ENCODE results near the gene NUDT7. TPM values are rescaled to one million over a fixed set of nuclear protein-coding genes. Genes with fewer than 3 reads are reported as not detected.
A peak's percentile ranks its signal among the peaks of the same experiment; 100 is the strongest.

NUDT7 gene
- total and polyA plus RNA-seq, 2 donors from 2014 or later, result 7.6 to 43.8 TPM

GRCh38 chr16:77787452-77787851, 65.1 kb downstream of the NUDT7 start:
- intact Hi-C loops (cut with DNase I), result no loop called here

GRCh38 chr16:77788181-77789084, 66.1 kb downstream of the NUDT7 start, which contains the start of gene VAT1L:
Gene VAT1L, plus strand, starts transcription at chr16:77788564. Its CDS starts 119 bp downstream, at chr16:77788683.
- DNase-seq, result peak; percentile 66 to 84 (median 77)
- H3K9me3 ChIP-seq (ENCODE audit: control insufficient read depth in 2 of 3, insufficient read depth in 1 of 3, low read length in 3 of 3), result no peaks in the 10 kb centered on the region
- H3K4me3 ChIP-seq (ENCODE audit: low read length in 3 of 3), result peak within 1 kb of the TSS in 2 of 3 donors; percentile 14 to 39
- no peaks in the 10 kb centered on the region for H3K36me3 ChIP-seq (ENCODE audit: control insufficient read depth in 2 of 3, insufficient read depth in 3 of 3, low read length in 3 of 3)
- no peak within 1 kb of the TSS for H3K9ac ChIP-seq (ENCODE audit: low read length in 3 of 3)
- H3K27ac ChIP-seq (ENCODE audit: low read depth in 2 of 2, low read length in 2 of 2), result no peak within 1 kb of the TSS
- no peak for FAIRE-seq
- H3K4me1 ChIP-seq (ENCODE audit: control insufficient read depth in 2 of 3, insufficient read depth in 2 of 3, low read depth in 1 of 3, low read length in 3 of 3), result peaks cover 0 to 3% (median 0%) of the 10 kb centered on the region in 3 donors
- TF ChIP-seq CTCF (IDR thresholded peaks at IDR 0.05; ENCODE audit: borderline replicate concordance, extremely low read depth, insufficient read depth), result no peak
- H3K27me3 ChIP-seq (ENCODE audit: control insufficient read depth, insufficient read depth, low read length), result peaks cover 16% of the 10 kb centered on the region
- intact Hi-C loops (cut with DNase I), result no loop called here

More at GRCh38 chr16:77787452-77787851, 65.1 kb downstream of the NUDT7 start:
- H3K27me3 ChIP-seq (ENCODE audit: control insufficient read depth, insufficient read depth, low read length), result peaks cover 16% of the 10 kb centered on the region
- DNase-seq, result no peak
- H3K36me3 ChIP-seq (ENCODE audit: control insufficient read depth in 2 of 3, insufficient read depth in 3 of 3, low read length in 3 of 3), result no peaks in the 10 kb centered on the region
- no peak for TF ChIP-seq CTCF (IDR thresholded peaks at IDR 0.05; ENCODE audit: borderline replicate concordance, extremely low read depth, insufficient read depth)
- H3K4me1 ChIP-seq (ENCODE audit: control insufficient read depth in 2 of 3, insufficient read depth in 2 of 3, low read depth in 1 of 3, low read length in 3 of 3), result peaks cover 0 to 3% (median 0%) of the 10 kb centered on the region in 3 donors
- no peak overlapping the region for H3K27ac ChIP-seq (ENCODE audit: low read depth in 2 of 2, low read length in 2 of 2)
- no peaks in the 10 kb centered on the region for H3K9me3 ChIP-seq (ENCODE audit: control insufficient read depth in 2 of 3, insufficient read depth in 1 of 3, low read length in 3 of 3)
- no peak overlapping the region for H3K9ac ChIP-seq (ENCODE audit: low read length in 3 of 3)
- H3K4me3 ChIP-seq (ENCODE audit: low read length in 3 of 3), result no peak overlapping the region
- FAIRE-seq, result no peak

GRCh38 chr16:77789085-77790008, 67.0 kb downstream of the NUDT7 start:
- H3K36me3 ChIP-seq (ENCODE audit: control insufficient read depth in 2 of 3, insufficient read depth in 3 of 3, low read length in 3 of 3), result no peaks in the 10 kb centered on the region
- no peaks in the 10 kb centered on the region for H3K9me3 ChIP-seq (ENCODE audit: control insufficient read depth in 2 of 3, insufficient read depth in 1 of 3, low read length in 3 of 3)
- H3K4me1 ChIP-seq (ENCODE audit: control insufficient read depth in 2 of 3, insufficient read depth in 2 of 3, low read depth in 1 of 3, low read length in 3 of 3), result peaks cover 0 to 3% (median 0%) of the 10 kb centered on the region in 3 donors
- intact Hi-C loops (cut with DNase I), result loop anchor here (5.0 kb wide), 1 partner anchor 47 kb away; no protein-coding TSS in a partner anchor
- no peak overlapping the region for H3K27ac ChIP-seq (ENCODE audit: low read depth in 2 of 2, low read length in 2 of 2)
- no peak for TF ChIP-seq CTCF (IDR thresholded peaks at IDR 0.05; ENCODE audit: borderline replicate concordance, extremely low read depth, insufficient read depth)
- FAIRE-seq (no peak), DNase-seq (peak in 4 of 5 donors; percentile 17 to 40 (median 32))
- H3K4me3 ChIP-seq (ENCODE audit: low read length in 3 of 3), result no peak overlapping the region
- H3K9ac ChIP-seq (ENCODE audit: low read length in 3 of 3), result no peak overlapping the region
- H3K27me3 ChIP-seq (ENCODE audit: control insufficient read depth, insufficient read depth, low read length), result peaks cover 16% of the 10 kb centered on the region
